ENCODE measurements around the gene SETD6. TPM values are rescaled to one million over a fixed set of nuclear protein-coding genes. Genes with fewer than 3 reads are reported as not detected.

The SETD6 gene
- total RNA-seq, 5 donors from 2014 or later (not counting 1 experiment from before 2014, with no cell fraction given): 29.6 to 44.2 (median 35.1) TPM

DNA sequence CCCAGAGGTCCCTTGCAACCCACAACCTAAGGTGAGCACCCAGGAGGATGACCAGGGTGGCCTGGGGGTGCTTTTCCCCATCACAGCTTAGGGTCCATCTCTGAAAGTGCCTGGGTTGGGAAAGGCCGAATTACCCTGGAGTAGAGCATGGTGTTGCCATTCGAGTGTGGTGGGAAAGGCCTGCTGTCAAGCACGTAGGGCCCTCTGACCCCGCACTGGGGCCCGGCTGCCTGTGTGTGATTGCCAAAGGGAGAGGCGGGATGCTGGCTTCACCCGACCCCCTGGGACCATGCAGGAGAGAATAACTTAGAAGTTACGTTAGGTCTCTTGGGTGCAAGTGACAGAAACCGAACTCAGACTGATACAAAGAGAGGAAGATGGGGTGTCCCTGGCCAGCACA, 43.1 kb upstream of the SETD6 start:
- CTCF ChIA-PET: no interaction called here

GRCh38 chr16:58472827-58473226, 42.5 kb upstream of the SETD6 start:
- no peaks in the 10 kb centered on the region for H3K4me1 Mint-ChIP-seq
- no peak overlapping the region for H3K27ac Mint-ChIP-seq
- Histone ChIP-seq H3K9me3 (no peaks in the 10 kb centered on the region), H3K36me3 (ENCODE audit: control insufficient read depth in 2 of 2, extremely low read depth in 1 of 2, insufficient read depth in 1 of 2, low read length in 1 of 2) (no peaks in the 10 kb centered on the region), H3K27me3 (replicated peaks in 1 of 2; ENCODE audit: control insufficient read depth in 2 of 2, extremely low read depth in 1 of 2, insufficient read depth in 2 of 2, low read length in 1 of 2) (peaks cover 0 to 15% of the 10 kb centered on the region in 2 experiments), H3K4me3 (ENCODE audit: control insufficient read depth in 1 of 2, extremely low read depth in 1 of 2, low read length in 1 of 2) (no peak overlapping the region), H3K4me1 (ENCODE audit: control insufficient read depth in 1 of 2, extremely low read depth in 1 of 2, insufficient read depth in 2 of 2, low read length in 2 of 2) (no peaks in the 10 kb centered on the region), H3K27ac (ENCODE audit: low read length) (no peak overlapping the region)
- no peaks in the 10 kb centered on the region for H3K36me3 Mint-ChIP-seq
- ChIA-PET POLR2A (no interaction called here), CTCF (interaction anchor here in 1 of 2 donors (0.5 kb wide), 1 partner anchor 138 kb away, joined by 5 read pairs; no protein-coding TSS in a partner anchor)
- no peak for ATAC-seq (replicated peaks in 1 of 4)
- no peak for DNase-seq
- no peak overlapping the region for H3K4me3 Mint-ChIP-seq
- no peaks in the 10 kb centered on the region for H3K9me3 Mint-ChIP-seq
- H3K27me3 Mint-ChIP-seq: peaks cover 23 to 42% of the 10 kb centered on the region in 2 donors
- 69% methylated on average over 3 of the region's 3 CpGs for WGBS (ENCODE audit: insufficient coverage)

More for the DNA sequence above, 43.1 kb upstream of the SETD6 start:
- POLR2A ChIA-PET: no interaction called here
- DNase-seq: no peak
- Histone ChIP-seq H3K4me3 (ENCODE audit: control insufficient read depth in 1 of 2, extremely low read depth in 1 of 2, low read length in 1 of 2) (no peak overlapping the region), H3K27me3 (replicated peaks in 1 of 2; ENCODE audit: control insufficient read depth in 2 of 2, extremely low read depth in 1 of 2, insufficient read depth in 2 of 2, low read length in 1 of 2) (peaks cover 0 to 20% of the 10 kb centered on the region in 2 experiments), H3K36me3 (ENCODE audit: control insufficient read depth in 2 of 2, extremely low read depth in 1 of 2, insufficient read depth in 1 of 2, low read length in 1 of 2) (no peaks in the 10 kb centered on the region), H3K9me3 (no peaks in the 10 kb centered on the region), H3K4me1 (ENCODE audit: control insufficient read depth in 1 of 2, extremely low read depth in 1 of 2, insufficient read depth in 2 of 2, low read length in 2 of 2) (no peaks in the 10 kb centered on the region), H3K27ac (ENCODE audit: low read length) (no peak overlapping the region)
- no peaks in the 10 kb centered on the region for H3K4me1 Mint-ChIP-seq
- ATAC-seq (replicated peaks in 1 of 4): no peak
- WGBS (ENCODE audit: insufficient coverage): 81% methylated on average over 7 of the region's 9 CpGs
- H3K36me3 Mint-ChIP-seq: no peaks in the 10 kb centered on the region
- H3K9me3 Mint-ChIP-seq: no peaks in the 10 kb centered on the region
- H3K4me3 Mint-ChIP-seq: no peak overlapping the region
- H3K27ac Mint-ChIP-seq: no peak overlapping the region
- peaks cover 28 to 48% of the 10 kb centered on the region in 2 donors for H3K27me3 Mint-ChIP-seq

DNA sequence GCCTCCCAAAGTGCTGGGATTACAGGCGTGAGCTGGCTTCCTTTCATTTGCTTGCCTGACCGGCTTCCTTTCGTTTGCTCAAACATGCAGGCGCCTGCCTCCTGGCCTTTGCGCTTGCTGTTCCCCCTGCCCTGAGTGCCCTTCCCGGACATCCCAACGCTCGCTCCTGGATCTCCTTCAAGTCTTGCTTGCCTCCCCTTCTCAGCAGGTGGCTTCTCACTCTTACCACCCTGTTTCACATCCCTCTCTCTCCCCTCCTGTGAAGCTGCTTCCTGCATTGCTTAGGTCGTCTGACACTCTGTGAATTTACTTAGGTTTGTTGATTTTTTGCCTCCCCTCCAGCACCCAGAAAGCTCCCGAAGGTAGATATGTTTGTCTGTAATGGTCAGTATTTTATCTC, 41.0 kb upstream of the SETD6 start:
- POLR2A ChIA-PET: no interaction called here
- Histone ChIP-seq H3K4me1 (ENCODE audit: control insufficient read depth in 1 of 2, extremely low read depth in 1 of 2, insufficient read depth in 2 of 2, low read length in 2 of 2) (no peaks in the 10 kb centered on the region), H3K27ac (ENCODE audit: low read length) (no peak overlapping the region), H3K36me3 (ENCODE audit: control insufficient read depth in 2 of 2, extremely low read depth in 1 of 2, insufficient read depth in 1 of 2, low read length in 1 of 2) (no peaks in the 10 kb centered on the region), H3K4me3 (ENCODE audit: control insufficient read depth in 1 of 2, extremely low read depth in 1 of 2, low read length in 1 of 2) (no peak overlapping the region), H3K9me3 (no peaks in the 10 kb centered on the region), H3K27me3 (replicated peaks in 1 of 2; ENCODE audit: control insufficient read depth in 2 of 2, extremely low read depth in 1 of 2, insufficient read depth in 2 of 2, low read length in 1 of 2) (peaks cover 0 to 9% of the 10 kb centered on the region in 2 experiments)
- H3K4me1 Mint-ChIP-seq: no peaks in the 10 kb centered on the region
- WGBS (ENCODE audit: insufficient coverage): 92% methylated on average over 8 of the region's 10 CpGs
- DNase-seq (no peak), ATAC-seq (replicated peaks in 1 of 4) (no peak)
- no peaks in the 10 kb centered on the region for H3K36me3 Mint-ChIP-seq
- peaks cover 8 to 28% of the 10 kb centered on the region in 2 donors for H3K27me3 Mint-ChIP-seq
- H3K9me3 Mint-ChIP-seq: no peaks in the 10 kb centered on the region
- H3K27ac Mint-ChIP-seq: no peak overlapping the region
- no peak overlapping the region for H3K4me3 Mint-ChIP-seq
- CTCF ChIA-PET: no interaction called here

- Histone ChIP-seq H3K27me3 (replicated peaks in 1 of 2; ENCODE audit: control insufficient read depth in 2 of 2, extremely low read depth in 1 of 2, insufficient read depth in 2 of 2, low read length in 1 of 2) (peaks cover 0 to 9% of the 10 kb centered on the region in 2 experiments), H3K4me1 (ENCODE audit: control insufficient read depth in 1 of 2, extremely low read depth in 1 of 2, insufficient read depth in 2 of 2, low read length in 2 of 2) (no peaks in the 10 kb centered on the region), H3K4me3 (ENCODE audit: control insufficient read depth in 1 of 2, extremely low read depth in 1 of 2, low read length in 1 of 2) (no peak overlapping the region), H3K27ac (ENCODE audit: low read length) (no peak overlapping the region), H3K36me3 (ENCODE audit: control insufficient read depth in 2 of 2, extremely low read depth in 1 of 2, insufficient read depth in 1 of 2, low read length in 1 of 2) (no peaks in the 10 kb centered on the region), H3K9me3 (no peaks in the 10 kb centered on the region)
- no peaks in the 10 kb centered on the region for H3K36me3 Mint-ChIP-seq
- no peak for DNase-seq
- no peak overlapping the region for H3K4me3 Mint-ChIP-seq
- POLR2A ChIA-PET: no interaction called here
- H3K4me1 Mint-ChIP-seq: no peaks in the 10 kb centered on the region
- H3K27ac Mint-ChIP-seq: no peak overlapping the region
- peaks cover 6 to 27% of the 10 kb centered on the region in 2 donors for H3K27me3 Mint-ChIP-seq
- ATAC-seq (replicated peaks in 1 of 4): no peak
- CTCF ChIA-PET: interaction anchor here in 1 of 2 donors (0.8 kb wide), 1 partner anchor 31 kb away, joined by 7 read pairs; no protein-coding TSS in a partner anchor
- H3K9me3 Mint-ChIP-seq: no peaks in the 10 kb centered on the region
- WGBS (ENCODE audit: insufficient coverage): 80% methylated on average over 1 of the region's 4 CpGs
Measured at GRCh38 chr16:58475091-58475619, 40.2 kb upstream of the SETD6 start.

- H3K27ac ChIP-seq (ENCODE audit: low read length): no peak overlapping the region
- no peaks in the 10 kb centered on the region for H3K4me1 ChIP-seq (ENCODE audit: control insufficient read depth in 1 of 2, extremely low read depth in 1 of 2, insufficient read depth in 2 of 2, low read length in 2 of 2)
- CTCF ChIA-PET: no interaction called here
- no peaks in the 10 kb centered on the region for H3K36me3 ChIP-seq (ENCODE audit: control insufficient read depth in 2 of 2, extremely low read depth in 1 of 2, insufficient read depth in 1 of 2, low read length in 1 of 2)
- DNase-seq (no peak), ATAC-seq (replicated peaks in 1 of 4) (no peak)
- H3K27me3 ChIP-seq (replicated peaks in 1 of 2; ENCODE audit: control insufficient read depth in 2 of 2, extremely low read depth in 1 of 2, insufficient read depth in 2 of 2, low read length in 1 of 2): peaks cover 0 to 15% of the 10 kb centered on the region in 2 experiments
- Mint-ChIP-seq H3K27ac (no peak overlapping the region), H3K36me3 (no peaks in the 10 kb centered on the region), H3K4me3 (no peak overlapping the region), H3K27me3 (peaks cover 6 to 19% of the 10 kb centered on the region in 2 donors), H3K4me1 (no peaks in the 10 kb centered on the region), H3K9me3 (no peaks in the 10 kb centered on the region)
- POLR2A ChIA-PET: interaction anchor here in 1 of 2 donors (0.5 kb wide), 1 partner anchor 8 kb away, joined by 3 read pairs; no protein-coding TSS in a partner anchor
- no peak overlapping the region for H3K4me3 ChIP-seq (ENCODE audit: control insufficient read depth in 1 of 2, extremely low read depth in 1 of 2, low read length in 1 of 2)
- H3K9me3 ChIP-seq: no peaks in the 10 kb centered on the region
- no CpG with 5 or more reads among the region's 1 CpG for WGBS (ENCODE audit: insufficient coverage)
Measured at GRCh38 chr16:58476791-58477190, 38.5 kb upstream of the SETD6 start.

DNA sequence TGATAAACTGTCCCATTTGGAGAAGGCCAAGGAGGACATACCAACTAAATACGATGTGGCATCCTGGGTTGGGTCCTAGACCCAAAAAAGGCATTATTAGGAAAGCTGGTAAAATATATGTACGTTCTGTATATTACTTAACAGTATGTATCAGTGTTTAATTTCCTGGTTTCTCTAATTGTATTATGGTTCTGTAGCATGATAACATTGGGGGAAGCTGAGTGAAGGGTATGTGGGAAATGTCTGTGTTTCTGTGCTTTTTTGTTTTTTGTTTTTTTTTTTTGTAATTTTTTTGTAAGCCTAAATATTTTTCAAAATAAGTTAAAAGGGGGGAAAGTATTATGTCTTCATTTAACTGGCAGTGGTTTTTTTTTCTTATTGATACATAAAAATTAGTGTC, 36.9 kb upstream of the SETD6 start:
- Mint-ChIP-seq H3K9me3 (no peaks in the 10 kb centered on the region), H3K27ac (no peak overlapping the region), H3K4me1 (no peaks in the 10 kb centered on the region), H3K4me3 (no peak overlapping the region), H3K27me3 (peaks cover 7 to 18% of the 10 kb centered on the region in 2 donors), H3K36me3 (no peaks in the 10 kb centered on the region)
- Histone ChIP-seq H3K9me3 (no peaks in the 10 kb centered on the region), H3K4me3 (ENCODE audit: control insufficient read depth in 1 of 2, extremely low read depth in 1 of 2, low read length in 1 of 2) (no peak overlapping the region), H3K27ac (ENCODE audit: low read length) (no peak overlapping the region), H3K36me3 (ENCODE audit: control insufficient read depth in 2 of 2, extremely low read depth in 1 of 2, insufficient read depth in 1 of 2, low read length in 1 of 2) (no peaks in the 10 kb centered on the region), H3K27me3 (replicated peaks in 1 of 2; ENCODE audit: control insufficient read depth in 2 of 2, extremely low read depth in 1 of 2, insufficient read depth in 2 of 2, low read length in 1 of 2) (peaks cover 0 to 12% of the 10 kb centered on the region in 2 experiments), H3K4me1 (ENCODE audit: control insufficient read depth in 1 of 2, extremely low read depth in 1 of 2, insufficient read depth in 2 of 2, low read length in 2 of 2) (no peaks in the 10 kb centered on the region)
- no peak for DNase-seq
- ChIA-PET CTCF (interaction anchor here in 1 of 2 donors (0.6 kb wide), 1 partner anchor 150 kb away, joined by 5 read pairs; no protein-coding TSS in a partner anchor), POLR2A (no interaction called here)
- no peak for ATAC-seq (replicated peaks in 1 of 4)
- WGBS (ENCODE audit: insufficient coverage): 72% methylated on average over 2 of the region's 2 CpGs

All from T-cell (primary cell).